ENCODE data around the gene CAPN9. TPM values are rescaled to one million over a fixed set of nuclear protein-coding genes. Genes with fewer than 3 reads are reported as not detected.
"Not testable (repeated sequence)": the region's sequence is repeated elsewhere in the genome, so short reads cannot be mapped to it uniquely, and the experiment has no call there.

The CAPN9 gene
- total RNA-seq, 2 donors from 2014 or later: not detected

GRCh38 chr1:230839173-230839572 lies 92.0 kb downstream of the CAPN9 start:
- no peak for TF ChIP-seq CTCF (IDR thresholded peaks at IDR 0.05)
- H3K4me3 ChIP-seq: no peak overlapping the region
- H3K27ac ChIP-seq: peak overlapping the region in 1 of 2 donors; percentile 46
- H3K9me3 ChIP-seq: no peaks in the 10 kb centered on the region
- no peaks in the 10 kb centered on the region for H3K27me3 ChIP-seq
- no peak for DNase-seq (ENCODE audit: low spot score)
- H3K36me3 ChIP-seq: peaks cover 60% of the 10 kb centered on the region
- peaks cover 0 to 33% of the 10 kb centered on the region in 2 donors for H3K4me1 ChIP-seq

GRCh38 chr1:230842801-230843200 lies 95.6 kb downstream of the CAPN9 start:
- Histone ChIP-seq H3K36me3 (peaks cover 49% of the 10 kb centered on the region), H3K27ac (peak overlapping the region; percentile 6 to 69), H3K27me3 (no peaks in the 10 kb centered on the region), H3K4me3 (no peak overlapping the region), H3K4me1 (peaks cover 0 to 41% of the 10 kb centered on the region in 2 donors), H3K9me3 (no peaks in the 10 kb centered on the region)
- DNase-seq (ENCODE audit: low spot score): no peak
- TF ChIP-seq CTCF (IDR thresholded peaks at IDR 0.05): no peak

GRCh38 chr1:230843503-230844309 lies 96.5 kb downstream of the CAPN9 start:
- DNase-seq (ENCODE audit: low spot score): no peak
- peaks cover 40% of the 10 kb centered on the region for H3K36me3 ChIP-seq
- H3K27me3 ChIP-seq: no peaks in the 10 kb centered on the region
- no peak overlapping the region for H3K4me3 ChIP-seq
- no peak for TF ChIP-seq CTCF (IDR thresholded peaks at IDR 0.05)
- no peaks in the 10 kb centered on the region for H3K9me3 ChIP-seq
- H3K4me1 ChIP-seq: peaks cover 0 to 49% of the 10 kb centered on the region in 2 donors
- peak overlapping the region; percentile 6 to 69 for H3K27ac ChIP-seq

GRCh38 chr1:230844561-230844960 lies 97.4 kb downstream of the CAPN9 start:
- no peaks in the 10 kb centered on the region for H3K9me3 ChIP-seq
- peaks cover 0 to 54% of the 10 kb centered on the region in 2 donors for H3K4me1 ChIP-seq
- no peak for DNase-seq (ENCODE audit: low spot score)
- peak overlapping the region in 1 of 2 donors; percentile 36 for H3K27ac ChIP-seq
- no peak for TF ChIP-seq CTCF (IDR thresholded peaks at IDR 0.05)
- no peaks in the 10 kb centered on the region for H3K27me3 ChIP-seq
- peaks cover 35% of the 10 kb centered on the region for H3K36me3 ChIP-seq
- H3K4me3 ChIP-seq: no peak overlapping the region

- peak overlapping the region in 1 of 2 donors; percentile 36 for H3K27ac ChIP-seq
- not testable (repeated sequence) for DNase-seq (ENCODE audit: low spot score); H3K9me3 ChIP-seq; H3K4me3 ChIP-seq; H3K27me3 ChIP-seq
- peaks cover 0 to 60% of the 10 kb centered on the region in 2 donors for H3K4me1 ChIP-seq
- peaks cover 35% of the 10 kb centered on the region for H3K36me3 ChIP-seq
Measured at GRCh38 chr1:230845184-230845583, 98.0 kb downstream of the CAPN9 start.

GRCh38 chr1:230848235-230848634 lies 101.0 kb downstream of the CAPN9 start:
- Histone ChIP-seq H3K4me3 (no peak overlapping the region), H3K27ac (peak overlapping the region; percentile 85 to 95), H3K36me3 (peaks cover 19% of the 10 kb centered on the region), H3K4me1 (peaks cover 0 to 57% of the 10 kb centered on the region in 2 donors), H3K27me3 (no peaks in the 10 kb centered on the region), H3K9me3 (no peaks in the 10 kb centered on the region)
- DNase-seq (ENCODE audit: low spot score): no peak
- TF ChIP-seq CTCF (IDR thresholded peaks at IDR 0.05): no peak
